GM06990 (cell line): ENCODE data around the gene PRKACG.
"Not testable (repeated sequence)": the region's sequence is repeated elsewhere in the genome, so short reads cannot be mapped to it uniquely, and the experiment has no call there.

Source experiments
- DNase-seq: peaks from one replicate; pipeline ENCODE4 v3.0.0-alpha.2; 2011; ENCODE audit not compliant: insufficient read length; ENCODE audit errors: extremely low read depth
- H3K27me3 ChIP-seq: replicated peaks from 2 replicates; pipeline ENCODE4 v1.6.0; 2011; ENCODE audit warnings: low read length; ENCODE audit not compliant: control insufficient read depth, insufficient read depth
- H3K36me3 ChIP-seq: 2 replicates; pipeline ENCODE4 v1.5.1; 2011; ENCODE audit warnings: low read length; ENCODE audit not compliant: control insufficient read depth, insufficient read depth
- H3K4me3 ChIP-seq: replicated peaks from 2 replicates; pipeline ENCODE4 v1.5.1; 2011; ENCODE audit warnings: low read depth, mild to moderate bottlenecking, control low read depth, low read length
- CTCF ChIP-seq: IDR thresholded peaks from 2 replicates; pipeline ENCODE4 v1.5.1; 2011; ENCODE audit warnings: low read length, control low read depth, mild to moderate bottlenecking, inconsistent platforms; ENCODE audit not compliant: insufficient read depth, poor library complexity, severe bottlenecking

PRKACG gene

DNA sequence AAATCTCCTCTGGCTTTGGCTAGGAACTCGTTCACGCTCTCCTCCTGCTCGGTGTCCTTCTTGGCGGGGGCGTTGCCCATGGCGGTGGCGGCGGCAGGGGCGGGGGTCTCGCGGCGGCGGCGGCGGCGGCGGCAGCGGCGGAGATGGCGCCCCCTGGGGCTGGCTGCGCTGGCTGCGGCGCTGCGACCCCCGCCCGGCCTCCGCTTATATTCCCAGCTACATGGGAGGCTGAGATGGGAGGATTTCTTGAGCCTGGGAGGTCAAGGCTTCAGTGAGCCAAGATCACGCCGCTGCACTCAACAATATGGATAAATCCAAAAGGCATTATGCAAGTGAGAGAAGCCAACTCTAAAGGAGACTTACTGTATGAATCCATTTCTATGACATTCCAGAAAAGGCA lies at the start of gene PRKACG:
PRKACG (minus strand) TSS at position 101 of the 400 bp plus-strand sequence; CDS start at position 80, 21 bp downstream.
- Histone ChIP-seq H3K27me3 (no peaks in the 10 kb centered on the region), H3K36me3 (no peaks in the 10 kb centered on the region), H3K4me3 (no peak within 1 kb of the TSS)
- TF ChIP-seq CTCF = no peak
- DNase-seq = no peak

DNA sequence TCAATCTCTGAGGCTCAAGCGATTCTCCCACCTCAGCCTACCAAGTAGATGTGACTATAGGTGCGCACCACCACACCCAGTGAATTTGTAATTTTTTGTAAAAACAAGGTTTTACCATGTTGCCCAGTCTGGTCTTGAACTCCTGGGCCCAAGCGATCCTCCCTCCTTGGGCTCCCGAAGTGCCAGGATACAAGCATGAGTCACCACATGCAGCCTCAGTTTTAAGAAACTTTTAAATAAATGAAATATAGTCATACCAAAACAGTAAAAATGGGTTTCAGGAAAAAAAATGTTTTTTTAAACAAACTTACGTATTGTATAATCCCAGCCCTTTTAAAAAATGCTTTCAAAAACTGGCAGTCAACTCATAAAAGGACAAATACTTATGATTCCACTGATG lies 48.3 kb upstream of the PRKACG start:
- H3K4me3 ChIP-seq = no peak overlapping the region
- no peaks in the 10 kb centered on the region for H3K27me3 ChIP-seq
- no peak for DNase-seq
- TF ChIP-seq CTCF = no peak
- peaks cover 3% of the 10 kb centered on the region for H3K36me3 ChIP-seq

- TF ChIP-seq CTCF = no peak
- no peak overlapping the region for H3K4me3 ChIP-seq
- no peaks in the 10 kb centered on the region; the same call in none of the 2 replicates for H3K36me3 ChIP-seq
- DNase-seq = no peak
- H3K27me3 ChIP-seq = no peaks in the 10 kb centered on the region
Measured at GRCh38 chr9:69060766-69061165, 46.9 kb upstream of the PRKACG start.

DNA sequence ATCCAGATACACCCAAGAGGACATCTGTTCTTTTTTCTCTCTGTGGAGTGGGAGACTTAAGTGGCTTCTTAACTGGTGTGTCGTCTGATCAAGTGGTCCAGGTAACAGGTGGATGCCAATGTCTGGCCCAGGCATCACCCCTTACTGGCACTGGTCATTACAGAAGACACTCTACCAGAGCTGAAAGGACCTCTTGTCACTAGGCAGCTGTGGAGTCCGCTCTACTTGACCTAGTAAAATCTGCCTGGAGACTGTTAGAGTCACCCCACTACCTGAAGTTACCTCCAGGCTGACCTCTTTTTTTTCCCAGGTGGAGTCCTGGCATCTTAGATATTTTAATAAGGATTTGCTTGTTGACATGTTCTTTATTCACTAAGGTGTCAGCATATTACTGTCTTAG lies 44.2 kb upstream of the PRKACG start:
- no peak for DNase-seq
- Histone ChIP-seq H3K36me3 (no peaks in the 10 kb centered on the region; the same call in none of the 2 replicates), H3K4me3 (no peak overlapping the region), H3K27me3 (no peaks in the 10 kb centered on the region)
- TF ChIP-seq CTCF = no peak

- DNase-seq = no peak
- Histone ChIP-seq H3K36me3 (no peaks in the 10 kb centered on the region; the same call in none of the 2 replicates), H3K27me3 (no peaks in the 10 kb centered on the region), H3K4me3 (no peak overlapping the region)
- no peak for TF ChIP-seq CTCF
Measured at GRCh38 chr9:69056191-69056815, 42.4 kb upstream of the PRKACG start.

DNA sequence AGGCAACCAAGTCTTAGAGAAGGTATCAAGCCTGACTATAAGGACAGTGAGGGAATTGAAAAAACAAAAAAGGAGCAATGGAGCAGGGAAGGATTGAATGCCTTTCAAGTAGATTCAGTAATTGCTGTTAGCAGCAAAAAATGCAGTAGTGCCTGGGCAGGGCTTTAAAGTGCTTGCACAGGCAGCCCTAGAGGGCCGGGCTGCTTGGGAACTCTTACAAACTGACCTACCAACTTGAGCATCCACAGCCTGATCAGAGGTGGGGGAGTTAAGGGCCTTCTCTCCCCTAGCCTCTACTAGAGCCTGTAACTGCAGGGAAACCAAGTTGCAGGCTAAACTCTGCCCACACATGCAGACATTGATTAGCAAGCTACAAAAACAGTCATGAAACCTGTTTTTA lies 41.1 kb upstream of the PRKACG start:
- no peak for TF ChIP-seq CTCF
- H3K27me3 ChIP-seq = no peaks in the 10 kb centered on the region
- H3K4me3 ChIP-seq = no peak overlapping the region
- no peak for DNase-seq
- H3K36me3 ChIP-seq = no peaks in the 10 kb centered on the region; the same call in 1 of the 2 replicates

DNA sequence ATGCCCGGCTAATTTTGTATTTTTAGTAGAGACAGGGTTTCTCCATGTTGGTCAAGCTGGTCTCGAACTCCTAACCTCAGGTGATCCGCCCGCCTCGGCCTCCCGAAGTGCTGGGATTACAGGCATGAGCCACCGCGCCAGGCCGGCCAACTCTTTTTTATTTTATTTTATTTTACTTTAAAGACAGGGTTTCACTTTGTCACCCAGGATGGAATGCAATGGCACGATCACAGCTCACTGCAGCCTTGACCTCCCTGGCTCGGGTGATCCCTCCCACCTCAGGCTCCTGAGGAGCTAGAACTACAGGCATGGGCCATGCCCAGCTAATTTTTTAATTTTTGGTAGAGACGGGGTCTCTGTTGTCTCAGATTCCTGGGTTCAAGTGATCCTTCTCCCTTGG lies 37.0 kb upstream of the PRKACG start:
- not testable (repeated sequence) for DNase-seq, H3K27me3 ChIP-seq, H3K4me3 ChIP-seq
- H3K36me3 ChIP-seq = peaks cover 11% of the 10 kb centered on the region
